GM19351 (cell line): Measurements from ENCODE around the gene RHBDF2.

Experiments used
- ATAC-seq: cut with Tn5 transposase; IDR thresholded peaks from one replicate; pipeline ENCODE4 v1.9.1; 2021; ENCODE audit warnings: mild to moderate bottlenecking, moderate library complexity; ENCODE audit not compliant: unreplicated experiment

The RHBDF2 gene

DNA sequence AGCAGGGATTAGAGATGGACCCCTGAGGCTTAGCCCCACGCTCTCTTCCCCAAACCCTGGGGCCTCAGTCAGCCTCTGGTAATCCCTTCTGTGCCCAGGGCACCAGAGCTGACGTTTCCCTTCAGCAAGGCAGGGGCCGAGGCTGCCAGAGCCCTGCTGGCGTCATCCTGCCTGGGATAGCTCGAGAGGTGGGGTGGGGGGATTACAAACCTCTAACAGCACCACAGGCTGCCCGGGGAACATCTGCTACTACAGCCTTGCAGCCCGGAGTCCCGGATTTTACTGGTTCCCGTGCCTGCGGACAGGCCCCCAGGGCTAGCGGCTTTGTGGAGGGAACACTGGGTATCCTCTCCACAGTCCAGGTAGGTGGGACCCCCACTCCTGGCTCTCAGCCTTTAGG is 33.9 kb downstream of the RHBDF2 start, which contains the start of gene AANAT:
TSS of gene AANAT (plus strand) at position 238 of the 400 bp plus-strand sequence. CDS start 1,144 bp downstream, outside the sequence.
- ATAC-seq, result no peak

GRCh38 chr17:76466775-76467130 is 34.5 kb downstream of the RHBDF2 start:
- no peak for ATAC-seq

- ATAC-seq, result no peak
These were observed 38.5 kb downstream of the RHBDF2 start for GRCh38 chr17:76462556-76463290.

GRCh38 chr17:76461765-76462555 is 39.3 kb downstream of the RHBDF2 start:
- no peak for ATAC-seq

- no peak for ATAC-seq
These were observed 41.5 kb downstream of the RHBDF2 start for GRCh38 chr17:76459674-76460073.

GRCh38 chr17:76458580-76459490 is 42.4 kb downstream of the RHBDF2 start:
- ATAC-seq, result no peak

- ATAC-seq, result no peak
These were observed 47.8 kb downstream of the RHBDF2 start for GRCh38 chr17:76453431-76453743.

- ATAC-seq, result peak; percentile 90
These were observed 48.4 kb downstream of the RHBDF2 start, which contains the start of gene UBE2O for GRCh38 chr17:76452660-76453430. TSS of gene UBE2O (minus strand) at chr17:76453152. CDS start at chr17:76453141, 11 bp downstream.

DNA sequence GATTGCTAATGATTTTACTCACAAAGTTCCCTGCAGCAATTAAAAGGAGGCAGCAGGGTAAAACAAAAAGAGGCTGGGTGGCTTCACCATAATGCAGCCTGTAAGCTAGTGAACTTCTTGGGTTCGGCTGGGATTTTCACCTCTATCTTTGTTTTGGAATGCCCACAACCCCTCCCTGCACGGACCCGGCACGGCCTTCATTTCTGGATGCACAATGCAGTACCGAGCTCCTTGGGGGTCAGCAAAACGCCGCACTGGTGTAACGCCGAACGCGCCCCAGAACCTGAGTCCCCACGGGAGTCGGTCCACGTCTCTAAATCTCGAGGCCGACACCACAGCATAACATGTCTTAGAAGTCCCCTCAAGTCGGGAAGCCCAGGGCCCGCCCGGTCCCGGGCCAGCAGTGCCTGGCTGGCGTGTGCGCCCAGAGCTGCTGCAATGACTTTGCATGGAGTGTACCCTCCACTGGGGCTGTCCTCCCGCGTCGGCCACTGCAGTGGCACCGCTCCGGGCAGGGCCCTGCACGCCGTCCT is 49.0 kb downstream of the RHBDF2 start:
- ATAC-seq, result peak; percentile 6

- ATAC-seq, result no peak
These were observed 49.7 kb downstream of the RHBDF2 start for GRCh38 chr17:76451506-76451905.

- no peak for ATAC-seq
These were observed 52.1 kb downstream of the RHBDF2 start for GRCh38 chr17:76449126-76449525.

GRCh38 chr17:76447931-76448652 is 53.1 kb downstream of the RHBDF2 start:
- no peak for ATAC-seq

DNA sequence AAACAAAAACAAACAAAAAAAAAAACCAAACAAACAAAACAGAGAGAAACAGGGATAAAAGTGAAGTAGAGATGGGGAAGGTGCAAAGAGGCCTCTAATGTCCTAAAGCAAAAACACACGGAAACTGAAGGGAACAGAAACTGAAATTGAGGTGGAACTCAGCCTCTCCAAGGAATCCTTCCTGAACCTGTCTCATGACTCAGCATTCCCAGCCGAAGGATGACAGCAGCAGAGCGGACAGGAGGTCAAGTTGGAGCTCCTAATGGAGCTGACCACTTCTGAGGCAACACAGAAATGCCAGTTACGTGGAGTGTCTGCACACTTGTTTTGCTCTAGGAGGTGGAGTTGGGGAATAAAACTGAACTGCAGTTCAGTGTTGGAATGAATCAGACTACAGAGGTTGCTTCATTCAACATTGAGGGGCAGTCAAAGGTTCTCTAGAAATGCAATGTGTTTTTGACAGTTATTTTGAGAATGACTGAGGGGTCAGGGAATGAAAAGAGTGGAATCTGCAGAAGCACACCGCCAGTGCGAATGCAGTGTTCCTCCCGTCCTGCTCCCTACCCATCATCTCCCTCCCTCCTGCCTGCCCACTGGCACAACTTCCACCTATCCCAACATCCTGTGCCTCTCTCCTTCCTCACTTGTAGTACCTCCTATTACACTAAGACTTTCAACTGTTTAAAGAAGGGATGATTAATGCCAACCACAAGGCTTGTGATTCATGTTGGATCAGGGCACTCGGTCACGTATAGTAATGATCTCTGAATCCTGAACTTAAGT is 54.6 kb downstream of the RHBDF2 start:
- ATAC-seq, result no peak

DNA sequence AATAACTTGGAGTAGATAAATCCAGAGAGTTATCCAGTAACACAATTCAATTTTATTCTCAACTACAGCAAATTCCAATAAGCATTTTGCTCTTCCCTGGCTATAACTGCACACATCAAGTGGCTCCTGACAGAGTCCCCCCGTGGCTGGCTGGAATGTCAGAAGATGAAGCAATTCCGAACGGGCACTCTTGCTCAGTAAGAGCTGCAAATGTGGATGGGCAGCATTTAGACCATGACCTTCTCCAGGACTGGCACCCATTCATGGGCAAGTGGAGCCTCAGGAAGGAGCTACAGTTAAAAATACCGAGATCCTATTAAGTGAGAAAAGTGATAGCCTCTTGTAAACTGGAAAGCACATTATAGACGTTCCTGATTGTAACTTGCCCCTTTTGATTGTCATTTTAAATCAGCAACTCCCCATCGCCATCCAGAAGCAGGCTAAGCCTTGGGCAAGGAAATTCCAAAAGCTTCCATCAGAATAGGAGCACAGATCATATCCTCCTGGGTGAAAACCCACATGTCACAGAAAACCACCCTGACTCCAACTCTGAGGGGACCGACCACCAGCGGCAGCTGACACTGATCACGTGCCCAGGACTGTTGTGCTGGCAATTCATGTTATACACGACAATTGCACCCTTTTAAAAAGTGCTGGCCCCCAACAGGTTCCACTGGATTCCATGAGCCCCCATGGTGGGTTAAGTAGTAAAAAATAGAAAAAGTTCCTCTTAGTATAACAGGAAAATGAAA is 55.4 kb downstream of the RHBDF2 start:
- ATAC-seq, result no peak

DNA sequence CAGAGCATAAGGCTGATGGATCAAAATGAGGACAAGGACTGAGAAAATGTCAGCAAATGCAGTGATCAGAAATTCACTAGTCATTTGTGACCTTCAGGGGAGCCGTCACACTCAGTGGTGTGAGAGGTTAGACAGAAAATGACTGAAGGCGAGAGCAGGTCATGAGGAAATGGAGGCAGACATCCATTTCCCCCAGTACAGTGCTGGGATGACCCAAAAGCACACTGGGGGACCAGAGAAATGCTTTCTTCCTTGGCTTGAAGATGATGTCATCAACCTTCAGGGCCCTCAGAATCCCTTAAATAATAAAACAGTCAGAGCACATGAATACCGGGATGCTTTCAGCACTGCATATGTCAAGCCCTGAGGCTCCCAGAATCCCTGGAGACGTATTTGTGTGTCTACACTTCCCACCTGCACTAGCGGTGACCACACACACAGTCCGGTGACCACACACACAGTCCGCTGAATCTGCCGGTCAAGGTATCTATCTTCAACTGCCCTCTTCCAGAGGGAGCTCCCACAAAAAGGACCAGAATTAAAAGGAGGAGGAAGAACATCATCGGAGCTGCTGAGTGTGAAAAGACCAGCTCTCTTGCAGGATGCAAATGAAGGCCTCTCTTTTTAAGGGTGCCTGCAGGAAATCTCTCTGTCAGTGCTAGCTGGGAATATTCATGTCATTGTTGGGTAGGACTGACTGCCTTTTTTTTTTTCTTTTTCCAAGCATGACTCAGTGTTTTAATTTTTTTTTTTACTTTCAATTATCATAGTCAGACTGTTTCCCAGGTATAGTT is 56.5 kb downstream of the RHBDF2 start:
- ATAC-seq, result no peak

GRCh38 chr17:76442341-76443338 is 58.6 kb downstream of the RHBDF2 start:
- no peak for ATAC-seq
